Measurements from ENCODE around the gene NPBWR2.

DNA sequence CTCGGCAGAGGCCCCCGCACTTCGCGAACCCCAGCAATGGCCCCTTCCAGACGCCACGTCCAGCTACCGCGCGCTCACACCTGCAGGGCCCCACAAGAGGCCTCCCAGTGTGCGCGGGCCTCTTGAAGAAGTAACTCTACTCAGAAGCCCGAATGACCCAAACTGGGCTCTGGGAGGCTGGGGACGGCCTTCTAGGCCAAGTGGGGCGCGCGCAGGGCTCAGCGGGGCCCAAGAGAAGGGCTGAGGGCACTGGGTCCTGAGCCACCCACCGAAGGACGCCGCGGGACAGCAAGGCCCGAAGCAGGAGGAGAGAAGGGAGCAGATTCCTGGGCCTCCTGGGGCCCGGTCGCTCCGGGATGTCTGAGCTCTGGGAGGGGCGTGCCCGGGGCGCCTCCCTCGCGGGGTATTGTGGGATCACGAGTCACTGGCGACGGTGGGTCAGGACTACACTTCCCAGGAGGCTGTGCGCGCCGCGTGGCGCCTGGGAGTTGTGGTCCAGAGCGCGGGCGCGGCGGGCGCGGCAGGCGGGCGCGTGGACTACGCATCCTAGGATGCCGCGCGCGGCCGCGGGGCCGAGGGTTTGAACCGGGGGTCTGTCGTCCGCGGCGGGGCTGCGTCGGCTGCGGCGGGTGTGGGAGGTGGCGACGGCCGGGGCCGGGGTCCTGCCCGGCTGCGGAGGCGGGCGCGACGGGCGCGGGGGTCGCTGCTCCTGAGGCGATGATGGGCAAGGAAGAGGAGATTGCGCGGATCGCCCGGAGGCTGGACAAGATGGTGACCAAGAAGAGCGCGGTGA, 44.6 kb downstream of the NPBWR2 start, which contains the start of gene TCEA2:
- TF ChIP-seq, protein P1, sequence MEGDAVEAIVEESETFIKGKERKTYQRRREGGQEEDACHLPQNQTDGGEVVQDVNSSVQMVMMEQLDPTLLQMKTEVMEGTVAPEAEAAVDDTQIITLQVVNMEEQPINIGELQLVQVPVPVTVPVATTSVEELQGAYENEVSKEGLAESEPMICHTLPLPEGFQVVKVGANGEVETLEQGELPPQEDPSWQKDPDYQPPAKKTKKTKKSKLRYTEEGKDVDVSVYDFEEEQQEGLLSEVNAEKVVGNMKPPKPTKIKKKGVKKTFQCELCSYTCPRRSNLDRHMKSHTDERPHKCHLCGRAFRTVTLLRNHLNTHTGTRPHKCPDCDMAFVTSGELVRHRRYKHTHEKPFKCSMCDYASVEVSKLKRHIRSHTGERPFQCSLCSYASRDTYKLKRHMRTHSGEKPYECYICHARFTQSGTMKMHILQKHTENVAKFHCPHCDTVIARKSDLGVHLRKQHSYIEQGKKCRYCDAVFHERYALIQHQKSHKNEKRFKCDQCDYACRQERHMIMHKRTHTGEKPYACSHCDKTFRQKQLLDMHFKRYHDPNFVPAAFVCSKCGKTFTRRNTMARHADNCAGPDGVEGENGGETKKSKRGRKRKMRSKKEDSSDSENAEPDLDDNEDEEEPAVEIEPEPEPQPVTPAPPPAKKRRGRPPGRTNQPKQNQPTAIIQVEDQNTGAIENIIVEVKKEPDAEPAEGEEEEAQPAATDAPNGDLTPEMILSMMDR (IDR thresholded peaks at IDR 0.05) = no peak
- TF ChIP-seq POLR2A (IDR thresholded peaks at IDR 0.05) (peak; percentile 63), EP300 (IDR thresholded peaks at IDR 0.05) (no peak)
